Ishikawa (cell line): ENCODE results near the gene HJURP.

Experiments used
- CEBPB ChIP-seq: IDR thresholded peaks from 2 replicates; pipeline ENCODE4 v1.6.1; 2012
- CREB1 ChIP-seq: IDR thresholded peaks from 2 replicates; pipeline ENCODE4 v1.6.1; 2012; ENCODE audit warnings: low read depth
- EP300 ChIP-seq: IDR thresholded peaks from 2 replicates; pipeline ENCODE4 v1.6.1; 2012; ENCODE audit warnings: borderline replicate concordance
- MAX ChIP-seq: IDR thresholded peaks from 2 replicates; pipeline ENCODE4 v1.6.1; 2012
- NFIC ChIP-seq: IDR thresholded peaks from 2 replicates; pipeline ENCODE4 v1.6.1; 2012
- REST ChIP-seq: IDR thresholded peaks from 2 replicates; pipeline ENCODE4 v1.6.1; 2012; ENCODE audit warnings: low read depth, mild to moderate bottlenecking
- TAF1 ChIP-seq: IDR thresholded peaks from 2 replicates; pipeline ENCODE4 v1.6.1; 2012; ENCODE audit warnings: low read depth, mild to moderate bottlenecking
- TCF12 ChIP-seq: IDR thresholded peaks from 2 replicates; pipeline ENCODE4 v1.6.1; 2012; ENCODE audit warnings: low read depth
- USF1 ChIP-seq: IDR thresholded peaks from 2 replicates; pipeline ENCODE4 v1.6.1; 2012
- YY1 ChIP-seq: IDR thresholded peaks from 2 replicates; pipeline ENCODE4 v1.6.1; 2012; ENCODE audit warnings: low read depth

GRCh38 chr2:233819884-233820773 lies 34.2 kb downstream of the HJURP start:
- TF ChIP-seq TCF12: no peak
- TF ChIP-seq USF1: no peak
- no peak for TF ChIP-seq EP300
- no peak for TF ChIP-seq CEBPB
- TF ChIP-seq TAF1: no peak
- TF ChIP-seq MAX: no peak
- no peak for TF ChIP-seq CREB1
- no peak for TF ChIP-seq REST
- TF ChIP-seq YY1: no peak
- TF ChIP-seq NFIC: no peak
